CD1c-positive myeloid dendritic cell (primary cell): ENCODE data around the gene ATP12A.

ENCODE experiments used
- DNase-seq: peaks from one replicate; pipeline ENCODE4 v3.0.0-alpha.2; 2016; ENCODE audit errors: extremely low spot score

ATP12A gene

DNA sequence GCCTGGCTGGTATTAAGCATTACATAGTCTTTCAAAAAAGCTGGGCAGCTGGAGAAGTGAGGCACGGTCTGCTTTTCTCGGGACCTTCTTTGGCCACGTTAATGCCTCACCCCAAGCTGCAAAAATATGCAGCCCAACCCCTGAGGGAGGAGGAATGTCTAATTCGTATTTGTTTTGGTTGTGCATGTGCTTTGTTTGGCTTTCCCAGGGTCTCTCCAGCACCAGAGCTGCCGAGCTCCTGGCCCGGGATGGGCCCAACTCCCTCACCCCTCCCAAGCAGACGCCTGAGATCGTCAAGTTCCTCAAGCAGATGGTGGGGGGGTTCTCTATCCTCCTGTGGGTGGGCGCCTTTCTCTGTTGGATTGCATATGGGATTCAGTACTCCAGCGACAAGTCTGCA is 7.9 kb downstream of the ATP12A start:
- DNase-seq, result no peak

GRCh38 chr13:24688950-24689349 is 8.7 kb downstream of the ATP12A start:
- DNase-seq, result no peak

GRCh38 chr13:24691381-24691780 is 11.2 kb downstream of the ATP12A start:
- DNase-seq, result no peak

- DNase-seq, result no peak
These were observed 12.4 kb downstream of the ATP12A start for GRCh38 chr13:24692561-24692960.

DNA sequence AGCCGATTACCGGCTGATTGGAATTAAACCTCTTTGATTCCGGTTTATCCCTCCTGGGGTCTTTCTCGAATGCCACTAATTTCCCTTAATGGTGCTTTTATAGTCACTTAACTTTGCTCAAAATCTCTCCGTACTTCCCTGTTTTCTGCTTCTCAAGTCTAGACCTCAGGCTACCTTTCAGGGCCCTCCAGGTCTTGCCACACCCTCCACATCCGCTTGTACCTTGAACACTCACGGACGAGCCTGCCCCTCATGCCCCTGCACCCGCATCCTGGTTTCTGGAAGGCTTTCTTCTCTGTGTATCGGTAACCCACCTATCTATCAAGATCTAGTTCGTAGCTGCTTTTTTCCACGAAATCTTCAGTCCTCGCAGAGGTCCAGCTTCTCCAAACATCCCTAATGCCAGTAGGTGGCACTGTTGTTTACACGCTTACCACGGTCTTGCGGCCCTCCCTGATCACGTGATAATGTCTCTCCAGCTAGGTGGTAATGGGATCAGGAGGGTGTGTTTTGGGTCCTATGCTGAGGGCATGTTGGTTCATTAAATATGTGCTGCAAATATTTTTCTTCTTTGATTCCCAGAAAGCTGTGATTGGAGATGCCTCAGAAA is 13.8 kb downstream of the ATP12A start:
- DNase-seq, result peak; percentile 67

DNA sequence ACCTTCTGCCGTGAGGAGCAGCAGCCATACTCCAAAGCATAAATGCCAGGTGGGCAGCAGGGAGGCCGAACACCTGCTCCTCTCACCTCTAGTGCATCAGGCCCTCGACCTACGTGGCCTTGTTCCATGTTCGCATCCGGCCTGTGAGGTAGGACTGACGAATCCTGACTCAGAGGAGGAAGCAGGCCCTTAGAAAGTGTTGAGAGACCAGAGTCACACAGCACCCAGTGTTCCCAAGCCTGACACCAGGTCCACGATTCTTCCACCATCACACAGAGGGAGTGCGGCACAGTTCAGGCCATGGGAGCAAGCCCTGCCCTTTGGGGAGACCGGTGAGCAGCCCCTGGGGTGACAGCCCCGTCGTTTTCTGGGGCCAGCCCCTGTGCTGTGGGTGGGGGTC is 14.7 kb downstream of the ATP12A start:
- DNase-seq, result no peak

DNA sequence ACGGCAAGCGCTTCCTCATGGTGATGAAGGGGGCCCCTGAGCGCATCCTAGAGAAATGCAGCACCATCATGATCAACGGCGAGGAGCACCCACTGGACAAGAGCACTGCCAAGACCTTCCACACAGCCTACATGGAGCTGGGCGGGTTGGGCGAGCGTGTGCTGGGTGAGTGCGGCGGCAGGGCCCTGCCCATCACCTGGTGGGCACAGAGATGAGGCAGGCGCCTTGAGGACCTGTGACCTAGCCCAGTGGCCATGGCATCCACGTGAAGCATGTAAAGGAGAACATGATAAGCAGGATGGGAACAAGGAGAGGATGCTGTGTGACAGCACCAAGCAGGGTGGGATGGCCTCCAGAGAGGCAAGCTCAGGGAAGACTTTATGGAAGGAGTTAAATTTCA is 18.5 kb downstream of the ATP12A start:
- no peak for DNase-seq

DNA sequence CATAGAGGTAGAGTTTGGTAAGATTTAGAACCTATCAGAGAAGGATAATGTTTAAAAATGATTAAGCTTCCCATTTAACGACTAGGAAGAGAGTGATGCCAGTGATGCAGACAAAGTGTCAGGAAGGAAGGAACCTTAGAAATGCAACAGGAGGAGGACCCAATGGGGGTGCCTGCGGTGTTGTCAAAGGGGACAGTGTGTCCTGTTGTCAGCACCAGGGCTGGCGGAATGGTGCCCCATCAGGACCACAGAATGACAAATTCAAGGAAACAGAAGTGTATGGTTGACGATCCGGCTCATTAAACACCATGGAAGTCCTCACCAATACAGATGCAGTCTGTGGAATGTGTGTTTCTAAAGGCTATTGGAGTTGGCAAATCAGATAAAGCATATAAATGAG is 19.3 kb downstream of the ATP12A start:
- no peak for DNase-seq

DNA sequence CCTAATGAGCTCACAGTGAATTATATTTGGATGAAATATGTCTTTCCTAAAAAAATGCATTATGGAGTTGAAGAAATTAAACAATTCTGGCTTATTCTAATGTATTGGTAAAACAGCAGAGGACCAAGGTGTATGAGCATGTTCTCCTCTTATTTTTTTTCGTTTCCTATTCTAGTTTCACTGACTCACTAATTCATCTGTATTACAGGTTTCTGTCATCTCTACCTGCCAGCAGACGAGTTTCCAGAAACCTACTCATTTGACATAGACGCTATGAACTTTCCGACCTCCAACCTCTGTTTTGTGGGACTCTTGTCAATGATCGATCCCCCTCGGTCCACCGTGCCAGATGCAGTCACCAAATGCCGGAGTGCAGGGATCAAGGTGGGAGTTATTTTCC is 20.3 kb downstream of the ATP12A start:
- no peak for DNase-seq

GRCh38 chr13:24706886-24707585 is 26.8 kb downstream of the ATP12A start:
- no peak for DNase-seq

DNA sequence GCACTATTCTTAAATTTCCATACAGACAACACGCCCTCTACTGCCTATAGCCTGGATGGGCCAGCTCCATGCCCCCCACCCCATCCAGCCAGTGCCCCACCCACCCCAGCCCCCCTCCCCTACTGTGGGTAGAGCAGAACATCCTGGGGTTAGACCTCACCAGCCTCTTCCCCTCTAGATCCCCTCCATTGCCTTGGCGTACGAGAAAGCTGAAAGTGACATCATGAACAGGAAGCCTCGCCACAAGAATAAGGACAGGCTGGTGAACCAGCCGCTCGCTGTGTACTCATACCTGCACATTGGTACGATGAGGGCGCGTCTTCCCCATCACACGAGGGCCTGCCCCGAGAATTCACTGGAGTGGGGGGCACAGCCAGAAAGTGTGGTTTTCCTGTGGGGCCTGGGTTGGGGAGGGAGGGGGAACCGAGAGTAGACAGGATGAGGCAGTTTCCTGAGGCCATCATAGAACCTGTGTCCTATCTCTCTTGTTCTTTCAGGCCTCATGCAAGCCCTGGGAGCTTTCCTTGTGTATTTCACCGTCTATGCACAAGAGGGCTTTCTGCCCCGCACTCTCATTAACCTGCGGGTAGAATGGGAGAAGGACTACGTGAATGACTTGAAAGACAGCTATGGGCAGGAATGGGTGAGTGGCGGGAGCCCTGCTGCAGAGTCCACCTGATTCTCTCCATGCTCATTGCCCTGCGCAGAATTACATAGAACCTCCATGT is 29.1 kb downstream of the ATP12A start:
- DNase-seq, result peak; percentile 11

DNA sequence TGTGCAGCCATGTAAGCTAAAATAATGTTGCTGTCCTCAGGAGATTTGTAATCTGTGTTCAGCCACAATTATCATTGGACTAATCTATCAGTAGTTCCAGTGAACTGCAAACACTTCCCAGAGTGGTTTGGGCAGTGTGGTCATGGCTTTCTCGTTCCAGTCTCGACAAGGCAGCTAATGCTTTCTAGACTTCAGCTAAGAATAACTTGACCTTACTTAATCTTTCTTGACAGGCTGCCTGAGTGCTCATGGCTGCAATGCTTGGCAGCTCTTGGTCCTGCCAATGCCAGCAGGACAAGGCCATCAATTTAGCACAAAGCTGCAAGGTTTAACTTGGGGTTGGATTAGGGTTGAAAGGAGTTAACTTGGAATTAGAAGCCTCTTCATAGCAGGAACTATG is 32.8 kb downstream of the ATP12A start:
- no peak for DNase-seq

GRCh38 chr13:24716011-24716410 is 35.8 kb downstream of the ATP12A start:
- DNase-seq, result no peak

DNA sequence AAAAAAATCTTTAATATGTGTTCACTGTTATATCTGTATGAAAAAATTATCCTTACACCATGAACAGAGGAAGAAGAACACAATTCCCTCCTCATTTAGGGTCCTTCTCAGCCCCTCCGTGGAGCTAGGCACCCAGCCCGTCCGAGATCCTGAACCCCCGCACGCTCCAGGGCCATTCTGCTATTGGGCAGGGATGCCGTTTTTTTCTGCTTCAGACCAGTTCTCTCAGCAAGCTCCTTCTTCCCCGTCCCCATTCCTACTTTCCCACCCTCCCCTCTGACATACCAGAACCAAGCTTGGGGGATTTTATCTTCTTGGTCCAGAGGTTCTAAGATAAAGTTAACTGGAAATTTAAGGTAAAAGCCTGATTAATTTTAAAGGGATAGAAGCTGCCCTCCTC is 36.2 kb downstream of the ATP12A start:
- DNase-seq, result no peak

DNA sequence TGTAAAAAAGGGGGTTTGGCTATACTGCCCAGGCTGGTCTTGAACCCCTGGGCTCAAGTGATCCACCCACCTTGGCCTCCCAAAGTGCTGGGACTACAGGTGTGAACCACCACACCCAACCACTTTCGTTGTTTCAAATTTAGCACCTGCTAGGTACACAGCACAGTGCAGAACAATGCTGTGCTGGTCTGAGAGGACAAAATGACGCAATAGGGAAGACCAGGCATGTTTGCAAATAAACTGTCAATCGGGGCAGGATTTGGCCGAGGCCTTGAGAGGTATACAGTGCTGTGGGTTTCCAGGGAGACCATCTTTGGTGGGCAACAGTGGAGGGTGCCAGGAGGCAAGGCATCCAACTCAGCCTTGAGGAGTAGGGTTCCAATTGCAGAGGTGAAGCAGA is 37.0 kb downstream of the ATP12A start:
- DNase-seq, result no peak

GRCh38 chr13:24718192-24718965 is 38.2 kb downstream of the ATP12A start:
- DNase-seq, result no peak

DNA sequence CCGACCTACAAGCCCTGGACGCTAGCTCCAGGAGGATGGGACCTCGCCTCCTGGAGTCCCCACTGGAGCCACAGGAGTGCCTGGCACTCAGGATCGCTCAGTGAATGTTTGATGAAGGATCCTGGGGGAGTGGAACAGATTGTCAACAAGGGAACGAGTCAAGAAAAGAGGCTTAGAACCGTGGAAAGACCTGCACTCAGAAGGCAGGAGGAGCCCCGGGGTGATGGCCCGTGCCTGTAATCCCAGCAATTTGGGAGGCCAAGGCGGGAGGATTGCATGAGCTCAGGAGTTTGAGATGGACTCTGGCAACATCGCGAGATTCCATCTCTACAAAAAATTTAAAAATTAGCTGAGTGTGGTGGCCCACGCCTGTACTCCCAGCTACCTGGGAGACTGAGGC is 38.9 kb downstream of the ATP12A start:
- no peak for DNase-seq

DNA sequence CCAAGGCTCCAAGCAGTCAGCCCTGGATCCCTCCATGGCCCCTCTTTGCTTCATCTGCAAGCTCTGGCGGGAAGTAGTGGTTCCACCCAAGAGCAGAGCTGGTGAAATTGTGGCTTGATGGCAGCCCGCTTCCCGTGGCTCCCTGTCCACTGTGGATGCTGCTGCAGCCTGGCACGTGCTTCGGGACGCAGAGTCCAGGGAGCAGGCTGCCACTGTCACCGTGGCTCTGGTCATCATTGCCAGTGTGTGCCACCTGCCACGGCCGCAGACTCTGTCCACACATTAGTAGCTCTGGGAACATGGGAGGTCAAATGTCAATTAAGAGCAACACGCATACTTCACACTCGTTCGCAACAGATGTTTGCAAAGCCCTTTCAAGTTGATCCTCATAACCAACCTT is 43.0 kb downstream of the ATP12A start:
- DNase-seq, result no peak

DNA sequence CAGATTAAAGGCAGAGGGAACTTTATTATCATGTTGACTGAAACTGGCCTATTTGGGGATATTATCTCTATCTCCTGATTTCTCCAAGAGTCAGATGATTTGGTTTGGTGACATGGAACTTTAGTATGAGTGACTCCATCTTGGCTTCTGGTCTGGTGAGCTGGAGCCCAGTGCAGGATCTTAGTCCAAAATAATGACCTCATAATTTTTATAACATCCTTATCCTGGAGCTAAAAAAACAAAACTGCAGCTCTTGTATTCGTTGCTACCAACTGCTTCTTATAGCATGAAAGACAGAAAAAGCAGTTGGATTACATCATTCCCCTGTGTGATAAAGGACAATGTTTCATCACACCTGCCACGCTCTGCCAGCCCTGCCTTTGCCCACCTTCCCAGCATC is 44.5 kb downstream of the ATP12A start:
- no peak for DNase-seq

DNA sequence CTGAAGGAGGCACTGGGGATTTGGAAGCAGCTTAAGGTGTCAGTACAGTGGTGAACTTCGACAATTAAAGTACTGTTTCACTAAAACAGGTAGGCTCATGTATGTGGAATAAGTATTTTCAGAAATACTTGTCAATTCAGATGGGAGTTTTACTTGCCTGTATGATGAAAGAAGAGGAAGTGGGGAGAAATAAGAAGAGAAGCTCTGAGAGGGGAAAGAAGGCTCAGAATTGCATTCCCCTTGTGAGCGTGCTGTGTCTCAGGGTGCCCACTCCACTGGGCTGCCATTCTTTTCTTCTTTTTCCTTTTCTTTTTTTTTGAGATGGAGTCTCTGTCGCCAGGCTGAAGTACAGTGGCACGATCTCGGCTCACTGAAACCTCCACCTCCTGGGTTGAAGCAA is 45.2 kb downstream of the ATP12A start:
- DNase-seq, result no peak

DNA sequence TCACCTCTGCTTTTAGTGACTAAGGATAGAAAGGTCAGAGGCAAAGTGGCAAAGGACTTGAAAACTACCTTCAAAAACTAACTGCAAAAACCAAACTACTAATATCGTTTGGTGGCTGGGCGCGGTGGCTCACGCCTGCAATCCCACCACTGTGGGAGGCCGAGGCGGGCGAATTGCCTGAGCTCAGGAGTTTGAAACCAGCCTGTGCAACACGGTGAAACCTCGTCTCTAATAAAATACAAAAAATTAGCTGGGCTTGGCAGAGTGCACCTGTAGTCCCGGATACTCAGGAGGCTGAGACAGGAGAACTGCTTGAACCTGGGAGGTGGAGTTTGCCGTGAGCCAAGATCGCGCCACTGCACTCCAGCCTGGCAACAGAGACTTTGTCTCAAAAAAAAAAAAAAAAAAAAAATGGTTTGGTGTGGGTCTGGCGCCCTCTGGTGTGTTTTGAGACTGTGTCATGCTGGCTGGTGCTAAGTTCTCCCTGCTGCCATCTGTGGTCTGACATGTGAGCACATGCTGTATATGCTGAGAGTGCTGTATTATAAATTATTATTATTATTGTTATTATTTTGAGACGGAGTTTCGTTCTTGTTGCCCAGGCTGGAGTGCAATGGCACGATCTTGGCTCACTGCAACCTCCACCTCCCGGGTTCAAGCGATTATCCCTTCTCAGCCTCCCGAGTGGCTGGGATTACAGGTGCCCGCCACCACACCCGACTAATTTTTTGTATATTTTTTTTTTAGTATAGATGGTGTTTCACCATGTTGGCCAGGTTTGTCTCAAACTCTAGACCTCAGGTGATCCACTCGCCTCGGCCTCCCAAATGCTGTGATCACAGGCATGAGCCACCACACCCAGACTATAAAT is 47.8 kb downstream of the ATP12A start:
- DNase-seq, result peak; percentile 77
